NCI-H2227 (cell line): Measurements from ENCODE around the gene VPS51.
A peak's percentile ranks its signal among the peaks of the same experiment; 100 is the strongest.

Experiments
- DNase-seq: peaks from one replicate; lab custom pipeline; 2025; ENCODE audit not compliant: unreplicated experiment; lab: John Stamatoyannopoulos, UW

VPS51 gene

GRCh38 chr11:65095974-65096806 lies at the start of gene VPS51:
Gene VPS51, plus strand, starts transcription at chr11:65096214. Its CDS starts 37 bp downstream, at chr11:65096251.
- peak; percentile 93 for DNase-seq

- DNase-seq: no peak
These were observed 48.2 kb upstream of the VPS51 start for GRCh38 chr11:65047581-65048422.

- no peak for DNase-seq
These were observed 44.6 kb upstream of the VPS51 start for GRCh38 chr11:65051398-65051858.

GRCh38 chr11:65053827-65054508 lies 42.0 kb upstream of the VPS51 start:
- DNase-seq: no peak

GRCh38 chr11:65055538-65055937 lies 40.5 kb upstream of the VPS51 start:
- DNase-seq: no peak

GRCh38 chr11:65056999-65057398 lies 39.0 kb upstream of the VPS51 start:
- no peak for DNase-seq

GRCh38 chr11:65057526-65057925 lies 38.5 kb upstream of the VPS51 start:
- DNase-seq: no peak

- no peak for DNase-seq
These were observed 38.0 kb upstream of the VPS51 start for GRCh38 chr11:65058012-65058411.

GRCh38 chr11:65058419-65059054 lies 37.5 kb upstream of the VPS51 start, which contains the start of gene NAALADL1:
Gene NAALADL1, minus strand, starts transcription at chr11:65058553. Its CDS starts 32 bp downstream, at chr11:65058521.
- DNase-seq: no peak

- no peak for DNase-seq
These were observed 36.5 kb upstream of the VPS51 start for GRCh38 chr11:65059523-65059922.

GRCh38 chr11:65059959-65060824 lies 35.8 kb upstream of the VPS51 start:
- no peak for DNase-seq

GRCh38 chr11:65060913-65061408 lies 35.1 kb upstream of the VPS51 start:
- DNase-seq: no peak

GRCh38 chr11:65063532-65063931 lies 32.5 kb upstream of the VPS51 start:
- no peak for DNase-seq

GRCh38 chr11:65064847-65065240 lies 31.2 kb upstream of the VPS51 start:
- no peak for DNase-seq

GRCh38 chr11:65065851-65066250 lies 30.2 kb upstream of the VPS51 start:
- no peak for DNase-seq

- DNase-seq: no peak
These were observed 29.7 kb upstream of the VPS51 start for GRCh38 chr11:65066315-65066714.

- no peak for DNase-seq
These were observed 29.2 kb upstream of the VPS51 start for GRCh38 chr11:65066805-65067291.

- DNase-seq: no peak
These were observed 28.6 kb upstream of the VPS51 start for GRCh38 chr11:65067446-65067845.

GRCh38 chr11:65069217-65069616 lies 26.8 kb upstream of the VPS51 start:
- DNase-seq: no peak
